Measurements from ENCODE around the gene ZNF197. TPM values are rescaled to one million over a fixed set of nuclear protein-coding genes. Genes with fewer than 3 reads are reported as not detected.

The ZNF197 gene
- total and polyA plus RNA-seq, 8 donors, result 5.3 to 12.1 (median 6.7) TPM

DNA sequence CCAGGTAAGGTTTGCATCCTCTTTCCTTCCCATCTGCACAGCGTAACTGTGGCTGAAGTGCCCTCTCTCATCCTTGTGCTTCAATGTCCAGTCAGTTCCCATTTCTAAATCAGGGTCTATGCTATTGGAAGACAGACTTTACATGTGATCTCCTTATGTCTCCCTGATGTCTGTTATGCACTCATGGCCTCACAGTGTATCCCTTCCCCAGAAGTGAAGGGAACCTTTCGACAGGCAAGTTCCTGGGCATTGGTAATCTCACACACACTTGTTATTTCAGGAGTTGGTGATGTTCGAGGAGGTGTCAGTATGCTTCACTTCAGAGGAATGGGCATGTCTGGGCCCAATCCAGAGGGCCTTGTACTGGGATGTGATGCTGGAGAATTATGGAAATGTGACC is 7.4 kb downstream of the ZNF197 start:
- 93 to 97% methylated on average over 3 of the region's 3 CpGs for WGBS, 2 donors
- H3K27me3 ChIP-seq, result no peaks in the 10 kb centered on the region
- no peak overlapping the region for H3K27ac ChIP-seq
- no peak overlapping the region for H3K4me3 ChIP-seq
- H3K4me1 ChIP-seq, result peaks cover 0 to 5% (median 0%) of the 10 kb centered on the region in 3 donors
- ATAC-seq, result no peak
- intact Hi-C loops (cut with DNase I), result no loop called here
- no peaks in the 10 kb centered on the region for H3K9me3 ChIP-seq
- TF ChIP-seq, protein P1, sequence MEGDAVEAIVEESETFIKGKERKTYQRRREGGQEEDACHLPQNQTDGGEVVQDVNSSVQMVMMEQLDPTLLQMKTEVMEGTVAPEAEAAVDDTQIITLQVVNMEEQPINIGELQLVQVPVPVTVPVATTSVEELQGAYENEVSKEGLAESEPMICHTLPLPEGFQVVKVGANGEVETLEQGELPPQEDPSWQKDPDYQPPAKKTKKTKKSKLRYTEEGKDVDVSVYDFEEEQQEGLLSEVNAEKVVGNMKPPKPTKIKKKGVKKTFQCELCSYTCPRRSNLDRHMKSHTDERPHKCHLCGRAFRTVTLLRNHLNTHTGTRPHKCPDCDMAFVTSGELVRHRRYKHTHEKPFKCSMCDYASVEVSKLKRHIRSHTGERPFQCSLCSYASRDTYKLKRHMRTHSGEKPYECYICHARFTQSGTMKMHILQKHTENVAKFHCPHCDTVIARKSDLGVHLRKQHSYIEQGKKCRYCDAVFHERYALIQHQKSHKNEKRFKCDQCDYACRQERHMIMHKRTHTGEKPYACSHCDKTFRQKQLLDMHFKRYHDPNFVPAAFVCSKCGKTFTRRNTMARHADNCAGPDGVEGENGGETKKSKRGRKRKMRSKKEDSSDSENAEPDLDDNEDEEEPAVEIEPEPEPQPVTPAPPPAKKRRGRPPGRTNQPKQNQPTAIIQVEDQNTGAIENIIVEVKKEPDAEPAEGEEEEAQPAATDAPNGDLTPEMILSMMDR (IDR thresholded peaks at IDR 0.05), result no peak
- peaks cover 0 to 23% (median 12%) of the 10 kb centered on the region in 3 donors for H3K36me3 ChIP-seq
- no peak for FAIRE-seq
- no peak for DNase-seq

DNA sequence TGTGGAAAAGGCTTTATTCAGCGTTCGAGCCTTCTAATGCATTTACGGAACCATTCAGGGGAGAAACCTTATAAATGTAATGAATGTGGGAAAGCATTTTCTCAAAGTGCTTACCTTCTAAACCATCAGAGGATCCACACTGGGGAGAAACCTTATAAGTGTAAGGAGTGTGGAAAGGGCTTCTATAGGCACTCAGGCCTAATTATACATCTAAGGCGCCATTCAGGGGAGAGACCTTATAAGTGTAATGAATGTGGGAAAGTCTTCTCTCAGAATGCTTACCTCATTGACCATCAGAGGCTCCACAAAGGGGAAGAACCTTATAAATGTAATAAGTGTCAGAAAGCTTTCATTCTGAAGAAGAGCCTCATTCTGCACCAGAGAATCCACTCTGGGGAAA is 17.5 kb downstream of the ZNF197 start:
- FAIRE-seq, result no peak
- H3K36me3 ChIP-seq, result peaks cover 0 to 52% (median 13%) of the 10 kb centered on the region in 3 donors
- no peak overlapping the region for H3K4me3 ChIP-seq
- no peaks in the 10 kb centered on the region for H3K4me1 ChIP-seq
- WGBS, 2 donors, result 98 to 99% methylated on average over 4 of the region's 4 CpGs
- TF ChIP-seq, protein P1 (IDR thresholded peaks at IDR 0.05), result no peak
- no peaks in the 10 kb centered on the region for H3K27me3 ChIP-seq
- H3K27ac ChIP-seq, result no peak overlapping the region
- no peak for ATAC-seq
- intact Hi-C loops (cut with DNase I), result no loop called here
- no peaks in the 10 kb centered on the region for H3K9me3 ChIP-seq
- DNase-seq, result no peak

DNA sequence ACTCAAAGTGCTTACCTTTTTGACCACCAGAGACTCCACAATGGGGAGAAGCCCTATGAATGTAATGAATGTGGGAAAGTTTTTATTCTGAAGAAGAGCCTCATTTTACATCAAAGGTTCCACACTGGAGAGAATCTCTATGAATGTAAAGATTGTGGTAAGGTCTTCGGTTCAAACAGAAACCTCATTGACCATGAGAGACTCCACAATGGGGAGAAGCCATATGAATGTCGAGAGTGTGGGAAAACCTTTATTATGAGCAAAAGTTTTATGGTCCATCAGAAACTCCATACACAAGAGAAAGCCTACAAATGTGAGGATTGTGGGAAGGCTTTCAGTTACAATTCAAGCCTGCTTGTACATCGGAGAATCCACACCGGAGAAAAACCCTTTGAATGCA is 18.2 kb downstream of the ZNF197 start:
- intact Hi-C loops (cut with DNase I), result no loop called here

DNA sequence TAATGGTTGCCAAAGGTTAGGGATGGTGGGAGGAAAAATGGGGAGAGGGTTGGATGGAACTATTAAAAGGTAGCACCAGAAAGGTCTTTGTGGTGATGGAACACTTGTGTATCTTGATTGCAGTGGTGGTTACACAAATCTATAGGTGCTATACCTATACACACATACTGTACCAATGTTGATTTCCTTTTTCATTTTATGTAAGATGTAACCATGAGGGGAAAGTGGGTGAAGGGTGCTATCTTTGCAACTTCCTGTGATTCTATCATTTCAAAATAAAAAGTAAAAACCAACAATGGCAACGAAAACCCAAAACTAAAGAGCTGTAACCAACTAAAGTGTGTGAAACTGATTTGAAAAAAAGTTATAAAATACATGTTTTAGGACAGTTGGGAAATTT is 22.9 kb downstream of the ZNF197 start:
- Histone ChIP-seq H3K4me3 (no peak overlapping the region), H3K36me3 (peaks cover 0 to 14% (median 6%) of the 10 kb centered on the region in 3 donors), H3K27ac (no peak overlapping the region), H3K9me3 (no peaks in the 10 kb centered on the region), H3K27me3 (no peaks in the 10 kb centered on the region), H3K4me1 (peaks cover 0 to 6% (median 6%) of the 10 kb centered on the region in 3 donors)
- TF ChIP-seq, protein P1 (IDR thresholded peaks at IDR 0.05), result no peak
- no peak for ATAC-seq
- no peak for FAIRE-seq
- no peak for DNase-seq
- 94 to 95% methylated on average over 1 of the region's 1 CpG for WGBS, 2 donors
- intact Hi-C loops (cut with DNase I), result no loop called here

More for the DNA sequence above, 18.2 kb downstream of the ZNF197 start:
- FAIRE-seq (no peak), ATAC-seq (no peak), DNase-seq (no peak)
- H3K27ac ChIP-seq, result no peak overlapping the region
- 96 to 99% methylated on average over 4 of the region's 4 CpGs for WGBS, 2 donors
- TF ChIP-seq, protein P1 (IDR thresholded peaks at IDR 0.05), result no peak
- H3K27me3 ChIP-seq, result no peaks in the 10 kb centered on the region
- H3K9me3 ChIP-seq, result no peaks in the 10 kb centered on the region
- no peak overlapping the region for H3K4me3 ChIP-seq
- peaks cover 0 to 45% (median 13%) of the 10 kb centered on the region in 3 donors for H3K36me3 ChIP-seq
- H3K4me1 ChIP-seq, result no peaks in the 10 kb centered on the region

DNA sequence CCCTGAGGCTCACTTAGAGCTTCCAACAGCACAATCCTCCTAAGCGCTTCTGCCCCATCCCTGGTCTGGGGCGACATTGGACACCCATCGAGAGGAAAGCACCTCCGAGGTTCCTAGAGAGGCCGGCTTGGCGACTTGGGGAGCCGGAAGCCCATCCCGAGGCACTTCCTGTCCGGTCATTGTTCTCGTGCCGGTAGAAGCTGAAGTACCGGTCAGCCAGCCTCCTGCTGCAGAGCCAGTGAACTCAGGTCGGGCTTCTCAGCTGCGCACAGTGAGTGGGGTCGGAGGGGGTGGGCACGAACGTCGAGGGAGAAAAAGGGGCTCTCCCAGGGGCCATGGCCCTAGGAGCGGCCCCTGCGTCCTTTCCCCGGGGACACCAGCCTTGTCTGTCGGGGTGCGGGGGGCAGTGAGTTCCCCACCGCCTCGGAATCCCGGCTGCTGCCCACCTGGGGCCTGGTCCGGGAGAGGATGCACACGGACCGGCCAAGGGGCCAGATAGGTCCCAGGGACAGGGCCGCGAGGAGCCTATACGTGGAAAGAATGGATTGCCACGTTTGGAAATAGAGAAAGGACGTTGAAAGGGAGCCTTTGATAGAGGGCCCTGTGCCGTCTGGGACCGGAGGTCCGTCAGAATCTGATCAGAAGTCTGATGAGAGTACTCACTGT is 23.9 kb downstream of the ZNF197 start, which contains the start of gene ZNF35:
Gene ZNF35 (plus strand): TSS at position 169 of the 666 bp plus-strand sequence. CDS start 2,336 bp downstream, outside the sequence.
- peak within 1 kb of the TSS; percentile 13 to 42 (median 23) for H3K27ac ChIP-seq

More for the DNA sequence above, 23.9 kb downstream of the ZNF197 start, which contains the start of gene ZNF35:
- DNase-seq (peak; percentile 66 to 88 (median 72)), FAIRE-seq (no peak), ATAC-seq (peak; percentile 96 to 99 (median 98))
- peak within 1 kb of the TSS; percentile 80 to 93 (median 86) for H3K4me3 ChIP-seq
- peaks cover 0 to 6% (median 6%) of the 10 kb centered on the region in 3 donors for H3K4me1 ChIP-seq
- H3K9me3 ChIP-seq, result no peaks in the 10 kb centered on the region
- intact Hi-C loops (cut with DNase I), result no loop called here
- 0 to 1% methylated on average over 30 to 37 of the region's 37 CpGs for whole genome bisulfite sequencing, 2 donors
- H3K27me3 ChIP-seq, result no peaks in the 10 kb centered on the region
- peaks cover 0 to 17% (median 8%) of the 10 kb centered on the region in 3 donors for H3K36me3 ChIP-seq
- TF ChIP-seq, protein P1 (IDR thresholded peaks at IDR 0.05), result no peak

Data from pancreas (tissue), 10 donors.